Cerebellar nuclear complex (tissue), 1 donor: Measurements from ENCODE around the gene TSPAN18.

Source experiments
- DNase-seq, 2 experiments: peaks; one replicate each; lab custom pipeline; 2025; lab: John Stamatoyannopoulos, UW

TSPAN18 gene

GRCh38 chr11:44848203-44848962 is 121.6 kb downstream of the TSPAN18 start:
- no peak for DNase-seq

DNA sequence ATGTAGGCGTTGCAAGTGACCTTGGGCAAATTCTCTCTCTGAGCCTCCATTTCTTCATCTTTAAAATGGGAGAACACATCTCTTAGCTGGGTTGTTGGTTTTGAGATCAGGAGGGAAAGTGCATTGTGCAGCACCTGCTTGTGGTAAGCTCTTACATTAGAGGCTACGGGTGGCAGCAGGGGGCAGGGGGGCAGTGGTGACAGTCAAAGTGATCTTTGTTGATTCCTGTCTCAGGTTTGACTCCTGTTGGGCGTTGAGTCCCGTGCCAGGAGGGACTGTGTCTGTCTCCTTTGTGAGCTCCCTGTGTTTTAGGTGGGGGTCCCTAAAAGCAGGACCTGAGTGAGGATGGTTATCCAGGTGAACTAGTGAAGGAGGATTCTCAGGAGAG is 122.2 kb downstream of the TSPAN18 start:
- DNase-seq, result no peak

- no peak for DNase-seq
Measured at GRCh38 chr11:44849424-44849823, 122.7 kb downstream of the TSPAN18 start.

DNA sequence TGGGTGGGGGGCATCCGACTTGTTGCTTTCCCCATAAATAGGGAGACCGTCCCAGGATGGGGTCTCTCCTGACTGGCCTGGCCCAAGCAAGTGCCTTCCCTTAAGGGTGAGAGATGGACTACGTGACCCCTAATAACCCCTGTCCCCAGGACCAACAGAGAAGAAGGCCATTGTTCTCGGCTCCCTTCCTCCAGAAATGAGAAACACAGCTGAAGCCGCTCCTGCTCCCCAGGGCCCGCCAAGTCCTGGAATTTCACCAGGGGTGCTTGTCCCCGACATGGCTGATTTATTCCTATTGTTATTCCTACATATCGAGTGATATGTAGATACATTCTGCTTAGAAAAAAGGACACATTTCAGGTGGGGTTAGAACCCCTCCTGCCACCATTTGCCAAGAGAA is 123.2 kb downstream of the TSPAN18 start:
- no peak for DNase-seq

DNA sequence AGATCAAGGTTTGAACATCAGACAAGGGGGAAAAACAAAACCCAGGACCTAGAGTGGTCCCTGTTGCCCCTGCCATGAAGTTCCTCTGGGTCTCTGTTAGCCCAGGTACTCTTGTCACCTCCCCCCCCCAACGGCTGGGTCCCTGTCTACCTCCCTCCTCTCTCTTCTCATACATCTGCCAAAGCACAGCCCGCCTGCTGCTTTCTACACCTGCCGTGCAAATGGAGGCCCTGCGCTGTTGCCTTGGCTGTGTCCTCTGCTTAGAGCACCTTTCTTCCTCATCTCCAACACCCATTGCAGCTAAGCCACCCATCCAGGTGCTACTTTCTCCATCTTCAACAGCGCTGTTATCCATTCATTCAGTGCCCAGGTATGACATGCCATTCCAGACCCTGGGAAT is 124.7 kb downstream of the TSPAN18 start:
- no peak for DNase-seq

DNA sequence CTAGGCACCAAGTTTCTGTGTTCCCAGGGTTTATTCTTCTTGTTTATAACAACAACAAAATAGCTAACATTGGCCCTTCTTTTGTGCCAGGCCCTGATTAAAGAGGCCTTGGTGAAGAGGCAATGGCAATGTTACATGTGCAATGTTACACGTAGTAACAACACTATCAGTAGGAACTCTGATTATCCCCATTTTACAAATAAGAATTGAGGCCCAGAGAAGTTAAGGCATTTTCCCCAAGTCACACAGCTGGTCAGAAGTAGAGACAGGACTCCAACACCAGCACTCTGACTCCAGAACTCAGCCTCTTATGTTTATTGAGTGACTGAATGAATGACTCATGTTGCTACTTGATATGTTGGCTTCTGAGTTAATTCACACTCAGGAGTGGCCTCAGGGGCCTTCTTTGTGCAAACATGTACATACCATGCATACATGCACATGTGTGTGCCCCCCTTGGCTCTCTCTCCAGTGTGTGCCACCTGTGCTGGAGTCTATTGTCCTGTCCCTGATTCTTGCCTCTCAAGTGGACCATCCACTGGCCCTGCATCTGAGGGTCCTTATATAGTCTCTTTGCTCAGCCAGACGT is 125.5 kb downstream of the TSPAN18 start:
- no peak for DNase-seq

DNA sequence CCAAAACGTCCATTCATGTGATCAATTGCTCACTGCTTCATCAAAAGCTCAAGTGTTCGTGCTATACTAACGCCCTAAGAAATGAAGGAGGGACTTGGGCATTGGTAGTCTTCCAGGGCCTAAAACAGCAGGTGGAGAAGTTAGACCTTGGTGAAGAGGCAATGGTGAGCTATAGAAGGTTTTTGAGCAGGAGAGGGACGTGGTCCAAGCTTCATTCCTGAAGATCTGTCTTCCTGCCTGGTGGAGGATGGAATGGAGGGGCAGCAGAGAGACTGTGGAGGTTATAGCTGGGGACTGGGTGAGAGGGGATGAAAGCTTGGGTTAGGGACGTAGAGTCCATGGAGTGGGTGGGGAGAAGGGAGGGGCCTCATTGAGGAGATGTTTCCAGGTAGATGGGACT is 126.2 kb downstream of the TSPAN18 start:
- DNase-seq, result no peak

- no peak for DNase-seq
Measured at GRCh38 chr11:44853666-44854065, 126.9 kb downstream of the TSPAN18 start.

- DNase-seq, result no peak
Measured at GRCh38 chr11:44854086-44854485, 127.3 kb downstream of the TSPAN18 start.

GRCh38 chr11:44854741-44855492 is 128.2 kb downstream of the TSPAN18 start:
- DNase-seq, result no peak

- no peak for DNase-seq
Measured at GRCh38 chr11:44855493-44855849, 128.7 kb downstream of the TSPAN18 start.

GRCh38 chr11:44857490-44858090 is 130.8 kb downstream of the TSPAN18 start:
- no peak for DNase-seq

DNA sequence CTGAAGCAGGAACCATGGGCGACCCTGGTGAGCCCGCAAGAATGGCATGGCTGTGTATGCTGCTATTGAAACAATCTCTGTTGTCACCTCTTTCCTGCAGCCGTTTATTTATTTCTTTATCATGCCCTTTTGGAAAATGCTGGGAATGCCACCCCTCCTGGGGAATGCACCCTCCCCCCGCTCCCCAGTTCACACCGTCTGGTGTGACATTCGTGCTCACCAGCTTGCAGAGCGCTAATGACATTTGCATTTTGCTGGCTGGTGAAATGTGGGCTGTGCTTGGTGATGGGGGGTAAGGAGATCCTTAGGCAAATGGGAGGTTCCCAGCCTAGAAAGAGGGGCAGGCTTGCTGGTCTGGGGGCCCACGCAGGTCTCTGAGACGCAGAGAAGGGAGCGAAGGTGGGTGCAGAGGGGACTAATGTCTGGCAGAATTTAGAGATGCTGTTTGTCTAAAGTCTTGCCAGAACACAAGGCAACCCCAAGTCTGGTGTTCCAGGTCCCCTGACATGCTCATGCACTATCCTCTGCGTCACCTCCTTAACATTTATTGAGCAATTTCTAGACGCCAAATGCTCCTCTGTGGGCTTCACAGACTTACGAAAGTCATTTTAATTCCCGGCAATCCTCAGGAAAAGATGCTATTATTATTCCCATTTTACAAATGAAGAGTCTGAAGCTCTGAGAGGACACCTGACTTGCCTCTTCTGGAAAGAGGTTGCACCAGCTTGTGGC is 132.2 kb downstream of the TSPAN18 start:
- DNase-seq, result no peak

DNA sequence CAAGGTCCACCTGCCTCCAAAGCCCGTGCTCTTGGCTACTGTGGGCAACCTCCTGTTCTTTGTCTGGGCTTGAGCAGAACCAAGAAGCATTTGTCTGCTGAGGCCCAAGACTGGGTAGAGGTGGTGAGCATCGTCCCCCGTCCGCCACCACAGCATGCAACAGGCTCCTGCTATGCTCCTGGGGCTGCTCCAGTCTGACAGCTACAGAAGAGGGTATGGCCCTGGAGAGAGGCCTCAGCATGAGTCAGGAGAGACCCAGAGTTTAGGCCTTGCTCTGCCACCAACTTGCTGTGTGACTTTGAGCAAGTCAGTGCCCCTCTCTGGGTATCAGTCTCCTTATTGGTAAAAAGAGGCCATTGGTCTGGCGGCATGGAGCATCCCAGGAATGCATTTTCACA is 132.8 kb downstream of the TSPAN18 start:
- DNase-seq, result no peak

DNA sequence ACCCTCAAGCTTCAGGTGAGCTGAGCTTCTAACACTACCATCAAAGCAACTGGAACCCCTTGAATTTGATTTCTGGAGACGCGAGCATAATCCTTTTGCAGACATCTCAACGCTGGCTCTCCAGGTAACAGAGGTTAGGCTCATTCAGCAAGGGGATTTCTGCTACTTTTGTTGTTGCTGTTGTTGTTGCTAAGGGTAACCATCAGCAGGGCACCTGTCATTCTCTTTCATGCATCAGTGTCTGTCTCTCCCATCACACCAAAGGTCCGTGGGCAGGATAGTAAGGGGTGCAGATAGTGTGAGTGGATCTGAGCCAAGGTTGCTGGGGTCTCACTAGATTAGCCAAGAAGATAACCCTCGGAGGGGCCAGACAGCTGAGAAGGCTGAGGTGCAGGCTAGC is 133.6 kb downstream of the TSPAN18 start:
- DNase-seq, result no peak

DNA sequence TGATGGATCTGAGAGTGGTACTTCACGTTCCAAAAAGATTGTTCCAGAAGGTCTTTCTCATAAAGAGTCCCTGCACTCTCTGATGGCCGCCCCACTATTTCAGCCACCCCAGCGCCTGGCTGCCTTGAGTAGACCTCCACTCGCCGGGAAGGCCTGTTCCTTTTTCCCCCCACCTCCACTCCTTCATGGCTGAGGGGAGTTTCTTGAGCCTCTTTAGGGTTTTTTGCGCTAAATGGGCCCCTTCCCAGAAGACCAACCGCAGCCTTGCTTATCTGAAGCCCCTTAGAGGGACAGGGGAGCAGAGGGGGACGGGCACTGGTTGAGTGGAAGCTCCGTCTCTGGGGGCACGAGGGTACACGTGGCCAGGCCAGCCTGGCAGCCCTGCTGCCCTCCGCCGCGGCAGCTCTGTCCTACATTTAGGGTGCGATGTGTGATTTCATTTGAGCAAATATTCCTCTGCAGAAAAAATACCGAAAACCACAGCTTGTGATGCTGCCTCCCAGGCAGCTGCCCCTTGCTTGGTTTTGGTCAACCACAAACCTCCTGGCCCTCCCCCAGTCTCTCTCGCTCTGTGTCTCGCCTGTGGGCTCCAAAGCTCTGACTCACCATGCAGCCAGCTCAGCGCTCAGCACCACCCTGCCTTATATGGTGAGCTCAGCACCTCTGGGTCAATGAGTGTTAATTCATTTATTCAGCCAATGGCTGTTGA is 135.2 kb downstream of the TSPAN18 start:
- DNase-seq, result no peak

DNA sequence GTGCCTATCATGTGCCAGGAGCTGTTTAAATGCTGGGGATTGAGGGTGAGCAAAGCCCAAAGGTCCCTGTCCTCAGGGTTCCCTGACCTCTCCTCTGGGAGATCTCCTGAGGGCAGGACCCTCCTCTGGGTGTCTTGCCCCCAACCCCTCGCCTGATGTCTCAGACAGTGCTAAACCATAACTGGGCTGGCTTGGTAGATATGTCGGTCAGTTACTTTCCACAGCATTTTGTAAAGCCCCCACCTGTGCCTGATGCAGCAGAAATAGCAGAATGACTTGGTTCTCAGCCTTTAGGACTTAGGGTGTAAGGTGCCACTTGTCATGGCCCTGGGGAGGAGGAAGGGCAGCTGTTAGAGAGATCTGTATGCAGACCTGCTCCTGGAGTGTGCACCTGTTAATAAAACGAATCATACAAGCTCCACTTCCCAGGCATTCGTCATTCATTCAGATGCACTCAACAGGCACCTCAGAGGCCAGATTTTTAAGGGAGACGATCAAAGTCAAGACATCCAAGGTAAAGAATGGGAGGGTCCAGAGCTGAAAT is 135.9 kb downstream of the TSPAN18 start:
- no peak for DNase-seq

DNA sequence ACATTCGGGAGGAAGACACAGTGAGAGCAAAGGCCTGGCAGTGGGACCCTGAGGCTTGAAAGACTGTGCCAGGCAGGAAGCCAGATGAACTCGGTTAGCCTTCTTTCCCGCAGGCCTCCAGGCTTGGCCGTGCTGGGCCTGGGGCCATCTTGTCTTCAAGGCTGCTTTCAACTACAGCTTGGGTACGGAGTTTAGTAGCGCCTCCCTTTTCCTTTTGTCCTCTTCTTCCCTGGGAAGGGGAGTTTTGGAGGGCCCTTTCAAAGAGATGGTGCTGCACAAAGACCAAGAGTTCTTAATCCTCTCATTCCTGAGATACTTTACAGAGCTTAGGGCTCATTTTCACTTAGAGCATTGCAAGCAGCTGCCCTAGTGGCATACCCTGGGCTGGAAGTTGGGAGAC is 136.5 kb downstream of the TSPAN18 start:
- no peak for DNase-seq

DNA sequence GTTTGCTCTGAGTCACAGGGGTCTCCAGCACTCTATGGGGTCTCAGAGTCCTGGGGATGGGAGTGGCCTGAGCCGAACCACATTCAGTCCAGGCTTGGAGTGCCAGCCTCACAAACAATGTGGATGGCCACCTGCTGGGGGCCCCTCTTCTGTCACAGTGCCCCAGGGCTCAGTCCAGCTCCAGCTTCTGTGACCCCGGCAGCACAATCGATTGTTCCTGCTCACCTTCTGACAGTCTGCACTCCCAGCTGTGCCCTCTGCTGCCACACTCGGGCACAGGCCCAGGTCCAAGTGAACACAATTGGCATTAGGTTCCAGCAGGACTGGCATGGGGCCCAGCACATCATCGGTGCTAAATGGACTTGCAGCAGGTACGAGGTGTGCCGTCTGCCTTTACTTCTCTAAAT is 139.1 kb downstream of the TSPAN18 start:
- no peak for DNase-seq

DNA sequence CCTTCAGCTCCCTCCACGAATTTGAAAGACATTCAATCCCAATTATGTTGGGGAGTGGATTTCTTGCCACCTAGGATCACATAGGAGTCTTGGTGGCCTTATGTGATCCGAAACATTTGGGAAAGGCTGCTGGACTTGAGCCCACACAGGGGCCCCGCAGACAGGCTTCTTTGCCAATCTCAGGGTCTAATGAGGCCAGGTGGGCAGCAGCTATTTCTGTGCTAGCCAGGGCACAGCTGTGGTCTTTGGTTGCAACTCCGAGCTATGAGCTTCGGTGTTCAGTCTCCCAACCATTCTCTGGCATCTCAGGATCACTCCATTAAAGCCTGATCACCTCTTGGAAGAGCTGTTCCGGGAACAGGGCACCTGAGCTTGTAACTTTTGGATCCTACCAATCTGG is 139.5 kb downstream of the TSPAN18 start:
- DNase-seq, result no peak

DNA sequence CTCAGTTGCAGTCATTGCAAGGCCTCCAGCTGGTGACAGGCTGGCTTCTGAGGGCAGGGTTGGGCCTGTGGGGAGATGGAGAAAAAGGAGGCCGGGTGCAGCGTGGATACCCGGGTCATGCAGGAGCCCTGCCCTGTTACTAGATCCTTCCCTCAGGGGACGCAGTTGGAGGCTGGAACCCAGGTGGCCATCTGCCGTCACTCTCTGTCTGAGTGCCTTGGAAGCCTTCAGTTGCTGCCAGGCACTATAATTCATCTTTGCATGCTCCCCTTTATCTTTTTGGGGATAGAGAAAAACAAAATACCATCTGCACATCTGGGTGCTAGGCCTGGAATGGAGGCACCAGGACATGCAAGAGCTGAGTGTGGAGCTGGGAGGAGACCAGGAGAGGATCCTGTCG is 141.3 kb downstream of the TSPAN18 start:
- DNase-seq, result no peak
